Loucy (cell line): ENCODE results near the gene CRYZL1.

Experiments
- EZH2phosphoT487 ChIP-seq: fragments of 200-600 bp; IDR thresholded peaks from 2 replicates; pipeline ENCODE4 v1.6.1; 2018; ENCODE audit warnings: antibody characterized with exemption, mild to moderate bottlenecking, moderate library complexity, borderline replicate concordance
- TF ChIP-seq, protein P1 (sequence below): fragments of 200-600 bp; sonication (generic); conservative IDR thresholded peaks from 2 replicates; pipeline ENCODE4 v1.5.1; 2014; ENCODE audit warnings: mild to moderate bottlenecking, antibody characterized with exemption, low read length

DNA sequence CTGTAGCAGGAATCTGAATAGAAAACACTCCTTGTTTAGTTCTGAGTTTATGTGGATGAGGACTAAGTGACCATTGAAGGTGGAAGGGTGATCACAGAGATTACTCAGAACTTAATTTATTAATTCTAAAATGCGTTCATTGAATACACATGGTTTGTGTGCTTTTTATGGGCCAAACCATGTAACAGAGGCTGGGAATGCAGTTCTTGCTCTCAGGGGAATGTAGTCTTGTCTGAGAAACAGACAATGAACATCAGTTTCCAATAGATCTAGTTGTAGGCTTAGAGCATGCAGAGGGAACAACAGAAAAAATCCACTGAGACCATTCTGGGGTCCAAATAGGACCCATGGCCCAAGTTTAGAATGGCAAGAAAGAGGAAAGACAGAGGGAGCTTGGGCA, 46.8 kb upstream of the CRYZL1 start:
- TF ChIP-seq, protein P1, sequence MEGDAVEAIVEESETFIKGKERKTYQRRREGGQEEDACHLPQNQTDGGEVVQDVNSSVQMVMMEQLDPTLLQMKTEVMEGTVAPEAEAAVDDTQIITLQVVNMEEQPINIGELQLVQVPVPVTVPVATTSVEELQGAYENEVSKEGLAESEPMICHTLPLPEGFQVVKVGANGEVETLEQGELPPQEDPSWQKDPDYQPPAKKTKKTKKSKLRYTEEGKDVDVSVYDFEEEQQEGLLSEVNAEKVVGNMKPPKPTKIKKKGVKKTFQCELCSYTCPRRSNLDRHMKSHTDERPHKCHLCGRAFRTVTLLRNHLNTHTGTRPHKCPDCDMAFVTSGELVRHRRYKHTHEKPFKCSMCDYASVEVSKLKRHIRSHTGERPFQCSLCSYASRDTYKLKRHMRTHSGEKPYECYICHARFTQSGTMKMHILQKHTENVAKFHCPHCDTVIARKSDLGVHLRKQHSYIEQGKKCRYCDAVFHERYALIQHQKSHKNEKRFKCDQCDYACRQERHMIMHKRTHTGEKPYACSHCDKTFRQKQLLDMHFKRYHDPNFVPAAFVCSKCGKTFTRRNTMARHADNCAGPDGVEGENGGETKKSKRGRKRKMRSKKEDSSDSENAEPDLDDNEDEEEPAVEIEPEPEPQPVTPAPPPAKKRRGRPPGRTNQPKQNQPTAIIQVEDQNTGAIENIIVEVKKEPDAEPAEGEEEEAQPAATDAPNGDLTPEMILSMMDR = no peak
- TF ChIP-seq EZH2phosphoT487 = no peak
